Measurements from ENCODE around the gene SLC38A11.

DNA sequence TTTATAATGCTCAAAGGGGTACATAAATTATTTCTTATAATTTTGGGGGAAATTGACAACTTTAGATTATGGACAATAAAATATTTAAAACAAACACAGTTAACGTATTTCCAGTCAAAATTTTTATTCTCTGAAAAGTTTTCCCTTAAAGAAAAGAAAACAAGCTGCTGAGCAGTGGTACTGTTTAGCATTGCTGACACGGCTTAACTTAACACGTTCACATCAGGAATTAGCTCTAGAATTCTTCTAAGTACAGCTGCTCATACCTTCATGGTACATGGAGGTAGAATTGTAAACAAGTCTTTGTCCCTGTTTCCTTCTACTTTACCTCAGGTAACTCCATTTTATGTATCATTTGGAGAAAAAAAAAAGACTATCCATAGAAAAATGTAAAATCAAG is 2.0 kb downstream of the SLC38A11 start:
- no peak for TF ChIP-seq POLR2AphosphoS5 (IDR thresholded peaks at IDR 0.05; ENCODE audit: low read depth, low read length)
- no peak for TF ChIP-seq TAF1 (IDR thresholded peaks at IDR 0.05; ENCODE audit: borderline replicate concordance, low read depth, low read length)
- no peak for TF ChIP-seq POLR2A (IDR thresholded peaks at IDR 0.05; ENCODE audit: low read depth, low read length)

Measured in GM12892 (cell line).